Subcutaneous adipose tissue (tissue), 4 donors: Measurements from ENCODE around the gene CCN6. TPM values are rescaled to one million over a fixed set of nuclear protein-coding genes. Genes with fewer than 3 reads are reported as not detected.

Experiments used
- CTCF ChIP-seq: fragments of 450-650 bp; IDR thresholded peaks from one replicate; pipeline ENCODE4 v1.5.1; 2016; ENCODE audit warnings: low read depth, mild to moderate bottlenecking, control low read depth, antibody characterized with exemption, moderate library complexity
- total RNA-seq, 4 donors: library from RNA; depleted of rRNA; stranded (reverse); fragments of >200 nt; gene quantifications; one replicate each; pipeline ENCODE4 v1.1.0, GENCODE V29; 2016

CCN6 gene
- total RNA-seq, 4 donors from 2014 or later = not detected

GRCh38 chr6:112013051-112013450, 40.9 kb upstream of the CCN6 start:
- no peak for TF ChIP-seq CTCF

GRCh38 chr6:112014483-112014882, 39.4 kb upstream of the CCN6 start:
- no peak for TF ChIP-seq CTCF

GRCh38 chr6:112015725-112016124, 38.2 kb upstream of the CCN6 start:
- TF ChIP-seq CTCF = no peak

GRCh38 chr6:112016320-112016719, 37.6 kb upstream of the CCN6 start:
- no peak for TF ChIP-seq CTCF

- no peak for TF ChIP-seq CTCF
Observed at GRCh38 chr6:112017169-112017568, 36.7 kb upstream of the CCN6 start.

- no peak for TF ChIP-seq CTCF
Observed at GRCh38 chr6:112017760-112018537, 36.0 kb upstream of the CCN6 start.

GRCh38 chr6:112018619-112019416, 35.1 kb upstream of the CCN6 start:
- TF ChIP-seq CTCF = no peak
